Measurements from ENCODE around the gene ACAD8. TPM values are rescaled to one million over a fixed set of nuclear protein-coding genes. Genes with fewer than 3 reads are reported as not detected.

The ACAD8 gene
- total and polyA plus RNA-seq, 10 of the 15 experiments (the other 5 are each of a cell fraction or from before 2014, with no cell fraction given) = 9.9 to 34.8 (median 22.2) TPM

- Histone ChIP-seq H3K4me3 (no peak overlapping the region), H3K27ac (ENCODE audit: control insufficient read depth, insufficient read depth) (no peak overlapping the region), H3K4me2 (ENCODE audit: control insufficient read depth, insufficient read depth) (no peak overlapping the region), H3K4me1 (ENCODE audit: control insufficient read depth, insufficient read depth, low read length) (peaks cover 19% of the 10 kb centered on the region), H3K79me2 (ENCODE audit: control insufficient read depth, insufficient read depth, low read length) (no peaks in the 10 kb centered on the region; the same call in 1 of the 2 replicates), H2AFZ (ENCODE audit: control insufficient read depth, low read depth, low read length) (no peak overlapping the region), H3K36me3 (ENCODE audit: control insufficient read depth in 2 of 2, insufficient read depth in 2 of 2, low read length in 1 of 2) (peaks cover 0 to 3% of the 10 kb centered on the region in 2 experiments; a peak in 1 of 4 replicates), H3K9me3 (replicated peaks; ENCODE audit: control insufficient read depth, insufficient read depth, low read length) (no peaks in the 10 kb centered on the region), H3K27me3 (replicated peaks in 1 of 2; ENCODE audit: control insufficient read depth in 2 of 2, insufficient read depth in 2 of 2, low read length in 1 of 2) (no peaks in the 10 kb centered on the region), H4K20me1 (ENCODE audit: control insufficient read depth, insufficient read depth) (peaks cover 12% of the 10 kb centered on the region; the same call in 1 of the 2 replicates), H3K9ac (ENCODE audit: control insufficient read depth, insufficient read depth, low read length) (no peak overlapping the region)
- WGBS (ENCODE audit: insufficient coverage, insufficient replicate concordance, low lambda C conversion rate, missing lambda C conversion rate) = 66% methylated on average over 10 of the region's 10 CpGs
- RAD21 ChIA-PET (ENCODE audit: unreplicated experiment) = interaction anchor here (0.6 kb wide), 1 partner anchor 356 kb away, joined by 3 read pairs; no protein-coding TSS in a partner anchor
- CTCF ChIA-PET = no interaction called here
- POLR2A ChIA-PET = no interaction called here
- BruUV-seq (replicated peaks) = no TSS peak
- DNase-seq (ENCODE audit: low read depth, low spot score) (no peak), ATAC-seq (no peak), FAIRE-seq (no peak)
- in situ Hi-C loops (cut with MboI) = no loop called here
- intact Hi-C loops (cut with micrococcal nuclease; ENCODE audit: unreplicated experiment) = no loop called here
- SMC1A ChIA-PET (ENCODE audit: uncharacterized antibody, unreplicated experiment) = no interaction called here
- no peak for TF ChIP-seq ZNF217 (IDR thresholded peaks at IDR 0.05)
- TF ChIP-seq MEF2B (IDR thresholded peaks at IDR 0.05; ENCODE audit: partially characterized antibody, poor library complexity, severe bottlenecking) = no peak
- no peak for TF ChIP-seq BACH1 (IDR thresholded peaks at IDR 0.05; ENCODE audit: borderline replicate concordance)
These were observed 21.3 kb upstream of the ACAD8 start for GRCh38 chr11:134231958-134232659.

GRCh38 chr11:134233729-134234179, 19.6 kb upstream of the ACAD8 start:
- intact Hi-C loops (cut with micrococcal nuclease; ENCODE audit: unreplicated experiment) = no loop called here
- ATAC-seq (no peak), DNase-seq (ENCODE audit: low read depth, low spot score) (no peak), FAIRE-seq (no peak)
- ChIA-PET RAD21 (ENCODE audit: unreplicated experiment) (no interaction called here), POLR2A (no interaction called here), CTCF (interaction anchor here (1.3 to 1.8 kb wide), 3 partner anchors 9 to 26 kb away, joined by 3 to 8 read pairs (median 4); partner anchors contain the start of genes NCAPD3 and VPS26B), SMC1A (ENCODE audit: uncharacterized antibody, unreplicated experiment) (interaction anchor here (1.2 kb wide), 1 partner anchor 22 kb away, joined by 3 read pairs; no protein-coding TSS in a partner anchor)
- in situ Hi-C loops (cut with MboI) = no loop called here
- Histone ChIP-seq H3K4me3 (no peak overlapping the region), H3K4me2 (ENCODE audit: control insufficient read depth, insufficient read depth) (no peak overlapping the region), H3K27ac (ENCODE audit: control insufficient read depth, insufficient read depth) (no peak overlapping the region), H3K9me3 (replicated peaks; ENCODE audit: control insufficient read depth, insufficient read depth, low read length) (no peaks in the 10 kb centered on the region), H4K20me1 (ENCODE audit: control insufficient read depth, insufficient read depth) (peaks cover 12% of the 10 kb centered on the region; the same call in 1 of the 2 replicates), H2AFZ (ENCODE audit: control insufficient read depth, low read depth, low read length) (no peak overlapping the region), H3K27me3 (replicated peaks in 1 of 2; ENCODE audit: control insufficient read depth in 2 of 2, insufficient read depth in 2 of 2, low read length in 1 of 2) (no peaks in the 10 kb centered on the region), H3K79me2 (ENCODE audit: control insufficient read depth, insufficient read depth, low read length) (no peaks in the 10 kb centered on the region; the same call in 1 of the 2 replicates), H3K4me1 (ENCODE audit: control insufficient read depth, insufficient read depth, low read length) (peaks cover 17% of the 10 kb centered on the region), H3K36me3 (ENCODE audit: control insufficient read depth in 2 of 2, insufficient read depth in 2 of 2, low read length in 1 of 2) (peaks cover 0 to 3% of the 10 kb centered on the region in 2 experiments; a peak in 1 of 4 replicates), H3K9ac (ENCODE audit: control insufficient read depth, insufficient read depth, low read length) (no peak overlapping the region)
- no TSS peak for BruUV-seq (replicated peaks)
- WGBS (ENCODE audit: insufficient coverage, insufficient replicate concordance, low lambda C conversion rate, missing lambda C conversion rate) = 93% methylated on average over 4 of the region's 4 CpGs
- TF ChIP-seq PBX3 (IDR thresholded peaks at IDR 0.05; ENCODE audit: insufficient replicate concordance, low read depth, low read length) (no peak), ATF3 (IDR thresholded peaks at IDR 0.05; ENCODE audit: borderline replicate concordance, extremely low read depth, low read depth, low read length) (no peak), MXI1 (IDR thresholded peaks at IDR 0.05; ENCODE audit: low read depth, low read length) (no peak), BCLAF1 (IDR thresholded peaks at IDR 0.05) (no peak), FOXK2 (IDR thresholded peaks at IDR 0.05) (no peak), PAX5 (IDR thresholded peaks at IDR 0.05; ENCODE audit: borderline replicate concordance, low read depth, low read length) (no peak), NR2C2 (IDR thresholded peaks at IDR 0.05; ENCODE audit: borderline replicate concordance, control insufficient read depth, insufficient read length, low read depth) (no peak)

Data from GM12878 (cell line).